Mesendoderm (in vitro differentiated cells): Measurements from ENCODE around the gene MS4A6E.
A peak's percentile ranks its signal among the peaks of the same experiment; 100 is the strongest.

Experiments
- DNase-seq: peaks from one replicate; pipeline ENCODE4 v3.0.0; 2013
- H2AK5ac ChIP-seq: 2 replicates; pipeline ENCODE4 v1.6.1; 2013; ENCODE audit warnings: low read length, inconsistent platforms
- H2BK120ac ChIP-seq: 2 replicates; pipeline ENCODE4 v1.6.1; 2013; ENCODE audit warnings: low read depth, mild to moderate bottlenecking, low read length, moderate library complexity, mixed read lengths
- H2BK15ac ChIP-seq: replicated peaks from 2 replicates; pipeline ENCODE4 v1.6.1; 2013; ENCODE audit warnings: low read depth, mild to moderate bottlenecking, moderate library complexity
- H2BK5ac ChIP-seq: 2 replicates; pipeline ENCODE4 v1.6.1; 2013; ENCODE audit warnings: low read length, inconsistent platforms
- H3K18ac ChIP-seq: 2 replicates; pipeline ENCODE4 v1.6.1; 2013; ENCODE audit warnings: mild to moderate bottlenecking, low read length, mixed read lengths
- H3K23ac ChIP-seq: one replicate; pipeline ENCODE4 v1.6.1; 2013; ENCODE audit warnings: low read length
- H3K27ac ChIP-seq: 2 replicates; pipeline ENCODE4 v1.5.1; 2013; ENCODE audit warnings: low read depth, mild to moderate bottlenecking, inconsistent platforms, low read length, moderate library complexity
- H3K27me3 ChIP-seq: 2 replicates; pipeline ENCODE4 v1.6.1; 2013; ENCODE audit warnings: low read length, control low read depth, mild to moderate bottlenecking, inconsistent platforms; ENCODE audit not compliant: insufficient read depth, poor library complexity
- H3K36me3 ChIP-seq: 2 replicates; pipeline ENCODE4 v1.6.1; 2013; ENCODE audit warnings: low read length, inconsistent platforms; ENCODE audit not compliant: control insufficient read depth, insufficient read depth
- H3K4ac ChIP-seq: one replicate; pipeline ENCODE4 v1.6.1; 2013; ENCODE audit warnings: low read depth, mild to moderate bottlenecking, low read length, moderate library complexity
- H3K4me1 ChIP-seq: 2 replicates; pipeline ENCODE4 v1.6.1; 2013; ENCODE audit warnings: low read depth, low read length, inconsistent platforms; ENCODE audit not compliant: control insufficient read depth
- H3K4me2 ChIP-seq: 2 replicates; pipeline ENCODE4 v1.6.1; 2013; ENCODE audit warnings: low read length
- H3K4me3 ChIP-seq: 2 replicates; pipeline ENCODE4 v1.5.1; 2013; ENCODE audit warnings: mild to moderate bottlenecking, low read length
- H3K56ac ChIP-seq: one replicate; pipeline ENCODE4 v1.6.1; 2013; ENCODE audit warnings: low read length
- H3K79me1 ChIP-seq: 2 replicates; pipeline ENCODE4 v1.6.1; 2013; ENCODE audit warnings: low read length, inconsistent platforms
- H3K79me2 ChIP-seq: 2 replicates; pipeline ENCODE4 v1.6.1; 2013; ENCODE audit warnings: mild to moderate bottlenecking, low read length; ENCODE audit not compliant: control insufficient read depth, insufficient read depth
- H3K9ac ChIP-seq: 2 replicates; pipeline ENCODE4 v1.6.1; 2013; ENCODE audit warnings: low read length, inconsistent platforms
- H4K5ac ChIP-seq: one replicate; pipeline ENCODE4 v1.6.1; 2013; ENCODE audit warnings: low read length
- H4K8ac ChIP-seq: one replicate; pipeline ENCODE4 v1.6.1; 2013; ENCODE audit warnings: low read depth, mild to moderate bottlenecking, control low read depth, low read length, moderate library complexity
- WGBS: extraction: QIAGEN DNeasy Blood & Tissue Kit; methylation state at CpG from one replicate; pipeline ENCODE4 v1.1.7; 2013; ENCODE audit warnings: low lambda C conversion rate, missing lambda C conversion rate; ENCODE audit not compliant: insufficient coverage; ENCODE audit errors: extremely low coverage; 5-methylcytosine and 5-hydroxymethylcytosine counted together

MS4A6E gene

DNA sequence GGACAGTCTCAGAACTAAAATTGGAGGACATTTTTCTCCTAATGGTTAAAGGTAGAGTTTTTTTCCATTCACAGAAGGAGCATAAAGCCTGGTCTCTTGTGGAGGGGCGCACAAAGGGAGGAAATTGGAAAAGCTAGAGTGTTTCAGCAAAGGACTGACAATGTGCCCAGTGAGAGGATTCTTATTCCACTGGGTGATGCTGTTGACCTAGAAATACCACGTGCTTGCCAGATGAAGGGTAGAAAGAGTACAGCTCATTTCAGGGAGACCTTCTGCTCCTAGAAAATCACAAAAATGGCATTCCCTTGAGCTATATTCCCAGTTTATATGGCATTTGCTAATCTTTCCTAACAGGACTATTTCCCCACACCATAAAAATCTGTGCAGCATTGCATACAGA, 21.1 kb downstream of the MS4A6E start:
- DNase-seq = peak; percentile 50
- WGBS = no CpG with 5 or more reads among the region's 2 CpGs
- no peak overlapping the region for H3K27ac ChIP-seq

GRCh38 chr11:60349990-60350389, 22.9 kb downstream of the MS4A6E start:
- Histone ChIP-seq H3K4me1 (no peaks in the 10 kb centered on the region), H3K27ac (no peak overlapping the region)
- whole genome bisulfite sequencing = no CpG with 5 or more reads among the region's 1 CpG

More for the DNA sequence above, 21.1 kb downstream of the MS4A6E start:
- Histone ChIP-seq H3K4me2 (no peak overlapping the region), H4K5ac (no peak overlapping the region), H3K23ac (no peak overlapping the region), H3K4me3 (no peak overlapping the region), H3K18ac (no peak overlapping the region), H3K79me1 (no peaks in the 10 kb centered on the region), H4K8ac (no peak overlapping the region), H2BK5ac (no peak overlapping the region), H2AK5ac (no peak overlapping the region), H3K27me3 (no peaks in the 10 kb centered on the region), H3K79me2 (no peaks in the 10 kb centered on the region), H3K4me1 (no peaks in the 10 kb centered on the region), H3K9ac (no peak overlapping the region), H3K36me3 (no peaks in the 10 kb centered on the region), H3K56ac (no peak overlapping the region), H2BK15ac (no peak overlapping the region), H3K4ac (no peak overlapping the region), H2BK120ac (no peak overlapping the region)

DNA sequence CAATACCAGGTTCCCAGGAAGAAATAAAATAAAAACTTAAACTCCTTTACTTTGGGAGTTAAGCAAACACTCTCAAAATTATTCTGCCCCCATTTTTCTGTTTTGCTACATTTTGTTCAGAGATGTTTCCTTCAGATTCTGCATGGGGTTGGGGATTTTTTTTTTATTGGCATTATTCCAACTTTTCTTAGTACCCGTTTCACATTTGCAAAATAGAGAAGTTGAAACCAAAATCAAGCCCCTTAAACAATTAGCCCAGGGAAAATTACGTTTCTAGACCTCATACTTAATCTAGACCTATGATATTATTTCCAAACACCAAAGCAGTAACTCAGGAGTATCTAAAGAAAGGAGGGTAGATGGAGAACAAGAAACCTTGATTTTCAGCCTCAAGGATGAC, 30.7 kb downstream of the MS4A6E start:
- no peak overlapping the region for H3K4ac ChIP-seq
- H3K18ac ChIP-seq = no peak overlapping the region

More at GRCh38 chr11:60349990-60350389, 22.9 kb downstream of the MS4A6E start:
- no peaks in the 10 kb centered on the region for H3K79me1 ChIP-seq
- H4K5ac ChIP-seq = no peak overlapping the region
- no peak overlapping the region for H2AK5ac ChIP-seq
- H3K79me2 ChIP-seq = no peaks in the 10 kb centered on the region
- no peak for DNase-seq
- H3K36me3 ChIP-seq = no peaks in the 10 kb centered on the region
- H3K23ac ChIP-seq = no peak overlapping the region
- H3K4me2 ChIP-seq = no peak overlapping the region
- H3K56ac ChIP-seq = no peak overlapping the region
- no peak overlapping the region for H2BK15ac ChIP-seq
- H4K8ac ChIP-seq = no peak overlapping the region
- no peak overlapping the region for H3K18ac ChIP-seq
- no peak overlapping the region for H2BK5ac ChIP-seq
- H2BK120ac ChIP-seq = no peak overlapping the region
- H3K9ac ChIP-seq = no peak overlapping the region
- H3K4me3 ChIP-seq = no peak overlapping the region
- H3K4ac ChIP-seq = no peak overlapping the region
- H3K27me3 ChIP-seq = no peaks in the 10 kb centered on the region

GRCh38 chr11:60360621-60361020, 33.6 kb downstream of the MS4A6E start:
- no peak overlapping the region for H3K27ac ChIP-seq
- H3K4me1 ChIP-seq = no peaks in the 10 kb centered on the region
- no CpG with 5 or more reads among the region's 4 CpGs for WGBS
- no peak overlapping the region for H3K4me3 ChIP-seq
- no peak overlapping the region for H2BK120ac ChIP-seq
- no peak overlapping the region for H3K9ac ChIP-seq
- peak; percentile 10 for DNase-seq
- no peaks in the 10 kb centered on the region for H3K36me3 ChIP-seq
- no peaks in the 10 kb centered on the region for H3K79me1 ChIP-seq
- no peaks in the 10 kb centered on the region for H3K79me2 ChIP-seq
- H3K56ac ChIP-seq = no peak overlapping the region
- no peak overlapping the region for H4K5ac ChIP-seq
- no peak overlapping the region for H2BK5ac ChIP-seq
- no peak overlapping the region for H4K8ac ChIP-seq
- no peak overlapping the region for H3K23ac ChIP-seq
- H2BK15ac ChIP-seq = no peak overlapping the region
- no peak overlapping the region for H3K18ac ChIP-seq
- no peaks in the 10 kb centered on the region for H3K27me3 ChIP-seq
- H3K4me2 ChIP-seq = no peak overlapping the region
- H3K4ac ChIP-seq = no peak overlapping the region
- H2AK5ac ChIP-seq = no peak overlapping the region

More for the DNA sequence above, 30.7 kb downstream of the MS4A6E start:
- no peaks in the 10 kb centered on the region for H3K27me3 ChIP-seq
- no peak overlapping the region for H3K9ac ChIP-seq
- H3K36me3 ChIP-seq = no peaks in the 10 kb centered on the region
- H4K5ac ChIP-seq = no peak overlapping the region
- H3K23ac ChIP-seq = no peak overlapping the region
- no peak overlapping the region for H3K4me2 ChIP-seq
- no peak overlapping the region for H2BK120ac ChIP-seq
- no peak overlapping the region for H3K4me3 ChIP-seq
- no peak for DNase-seq
- H4K8ac ChIP-seq = no peak overlapping the region
- no CpG with 5 or more reads among the region's 2 CpGs for WGBS
- H3K27ac ChIP-seq = no peak overlapping the region
- no peak overlapping the region for H2BK15ac ChIP-seq
- H2AK5ac ChIP-seq = no peak overlapping the region
- no peaks in the 10 kb centered on the region for H3K79me1 ChIP-seq
- H3K56ac ChIP-seq = no peak overlapping the region
- no peaks in the 10 kb centered on the region for H3K4me1 ChIP-seq
- no peaks in the 10 kb centered on the region for H3K79me2 ChIP-seq
- H2BK5ac ChIP-seq = no peak overlapping the region

DNA sequence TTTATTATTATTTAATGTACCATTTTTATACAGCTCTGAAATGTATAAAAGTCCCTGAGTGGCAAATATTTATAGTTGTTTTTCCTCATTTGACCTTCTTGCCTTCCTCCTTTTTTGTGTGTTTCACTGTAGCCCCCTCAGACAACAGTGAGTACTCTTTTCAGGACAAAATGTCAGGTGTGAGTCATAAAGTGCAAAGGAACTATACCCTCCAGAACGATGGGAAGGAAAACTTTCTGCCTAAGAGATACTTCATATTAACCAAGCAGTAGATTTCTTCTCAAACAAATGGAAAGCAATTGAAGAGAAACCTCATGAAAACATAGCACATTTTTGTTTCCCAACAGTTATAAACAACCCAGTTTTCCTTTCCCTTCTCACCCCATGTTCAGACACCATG, 35.2 kb downstream of the MS4A6E start:
- Histone ChIP-seq H3K18ac (no peak overlapping the region), H3K27me3 (no peaks in the 10 kb centered on the region), H3K4ac (no peak overlapping the region), H4K8ac (no peak overlapping the region), H3K4me3 (no peak overlapping the region), H3K56ac (no peak overlapping the region), H4K5ac (no peak overlapping the region), H3K9ac (no peak overlapping the region), H2BK15ac (no peak overlapping the region), H3K36me3 (no peaks in the 10 kb centered on the region), H2AK5ac (no peak overlapping the region), H2BK5ac (no peak overlapping the region), H3K23ac (no peak overlapping the region), H3K79me1 (no peaks in the 10 kb centered on the region), H3K4me2 (no peak overlapping the region), H3K4me1 (no peaks in the 10 kb centered on the region), H2BK120ac (no peak overlapping the region), H3K79me2 (no peaks in the 10 kb centered on the region), H3K27ac (no peak overlapping the region)
- no CpG with 5 or more reads among the region's 1 CpG for WGBS
- DNase-seq = no peak
